ENCODE data around the gene SERPINB5.

Gene SERPINB5

GRCh38 chr18:63470751-63471150 lies 6.0 kb upstream of the SERPINB5 start:
- DNase-seq: peak; percentile 14

- no peak for DNase-seq
Observed at GRCh38 chr18:63472380-63472779, 4.4 kb upstream of the SERPINB5 start.

- no peak for DNase-seq
Observed at GRCh38 chr18:63477200-63477599, 442 bp downstream of the SERPINB5 start.

GRCh38 chr18:63477968-63478367 lies 1.2 kb downstream of the SERPINB5 start:
- DNase-seq: no peak

GRCh38 chr18:63479826-63480225 lies 3.1 kb downstream of the SERPINB5 start:
- DNase-seq: no peak

- DNase-seq: no peak
Observed at GRCh38 chr18:63480476-63480875, 3.7 kb downstream of the SERPINB5 start.

- no peak for DNase-seq
Observed at GRCh38 chr18:63480915-63481314, 4.2 kb downstream of the SERPINB5 start.

GRCh38 chr18:63487676-63488075 lies 10.9 kb downstream of the SERPINB5 start:
- peak; percentile 31 for DNase-seq

- DNase-seq: no peak
Observed at GRCh38 chr18:63488160-63488559, 11.4 kb downstream of the SERPINB5 start.

- no peak for DNase-seq
Observed at GRCh38 chr18:63492851-63493250, 16.1 kb downstream of the SERPINB5 start.

GRCh38 chr18:63495675-63496074 lies 18.9 kb downstream of the SERPINB5 start:
- no peak for DNase-seq

- peak; percentile 5 for DNase-seq
Observed at GRCh38 chr18:63505566-63506335, 29.0 kb downstream of the SERPINB5 start.

- no peak for DNase-seq
Observed at GRCh38 chr18:63506336-63506646, 29.5 kb downstream of the SERPINB5 start.

GRCh38 chr18:63508596-63508995 lies 31.8 kb downstream of the SERPINB5 start:
- DNase-seq: no peak

- DNase-seq: peak; percentile 35
Observed at GRCh38 chr18:63511285-63511684, 34.5 kb downstream of the SERPINB5 start.

GRCh38 chr18:63514326-63514725 lies 37.6 kb downstream of the SERPINB5 start:
- no peak for DNase-seq

- DNase-seq: no peak
Observed at GRCh38 chr18:63514888-63515678, 38.3 kb downstream of the SERPINB5 start.

GRCh38 chr18:63515801-63516200 lies 39.0 kb downstream of the SERPINB5 start:
- DNase-seq: no peak

- peak; percentile 74 for DNase-seq
Observed at GRCh38 chr18:63518178-63519012, 41.6 kb downstream of the SERPINB5 start.

GRCh38 chr18:63520053-63520685 lies 43.4 kb downstream of the SERPINB5 start:
- DNase-seq: no peak

- no peak for DNase-seq
Observed at GRCh38 chr18:63523660-63524059, 46.9 kb downstream of the SERPINB5 start.

- DNase-seq: no peak
Observed at GRCh38 chr18:63527251-63527650, 50.5 kb downstream of the SERPINB5 start.
